Glomerular visceral epithelial cell (primary cell): ENCODE measurements around the gene XKR8.
A peak's percentile ranks its signal among the peaks of the same experiment; 100 is the strongest.

ENCODE experiments used
- DNase-seq: peaks from one replicate; pipeline ENCODE4 v3.0.0-alpha.2; 2016; ENCODE audit errors: extremely low spot score

Gene XKR8

GRCh38 chr1:27955076-27955475 is 4.7 kb upstream of the XKR8 start:
- no peak for DNase-seq

- DNase-seq: no peak
These were observed 3.0 kb upstream of the XKR8 start for GRCh38 chr1:27956761-27957160.

GRCh38 chr1:27957655-27958054 is 2.1 kb upstream of the XKR8 start:
- no peak for DNase-seq

- DNase-seq: no peak
These were observed 1.3 kb upstream of the XKR8 start for GRCh38 chr1:27958513-27958912.

GRCh38 chr1:27960762-27961645 is 1.2 kb downstream of the XKR8 start:
- no peak for DNase-seq

- no peak for DNase-seq
These were observed 2.0 kb downstream of the XKR8 start for GRCh38 chr1:27961646-27962221.

GRCh38 chr1:27963393-27963792 is 3.6 kb downstream of the XKR8 start:
- no peak for DNase-seq

- peak; percentile 34 for DNase-seq
These were observed 6.8 kb downstream of the XKR8 start for GRCh38 chr1:27966402-27967105.

- DNase-seq: no peak
These were observed 7.5 kb downstream of the XKR8 start for GRCh38 chr1:27967106-27967883.

- DNase-seq: no peak
These were observed 8.2 kb downstream of the XKR8 start for GRCh38 chr1:27967884-27968466.

- peak; percentile 77 for DNase-seq
These were observed 8.9 kb downstream of the XKR8 start for GRCh38 chr1:27968692-27969091.

- peak; percentile 46 for DNase-seq
These were observed 10.6 kb downstream of the XKR8 start for GRCh38 chr1:27970401-27970800.

GRCh38 chr1:27971674-27972073 is 11.9 kb downstream of the XKR8 start:
- no peak for DNase-seq

- no peak for DNase-seq
These were observed 12.4 kb downstream of the XKR8 start for GRCh38 chr1:27972141-27972540.

GRCh38 chr1:27973771-27974416 is 14.1 kb downstream of the XKR8 start:
- no peak for DNase-seq

GRCh38 chr1:27974417-27974781 is 14.6 kb downstream of the XKR8 start:
- no peak for DNase-seq

GRCh38 chr1:27979151-27979858 is 19.5 kb downstream of the XKR8 start:
- peak; percentile 53 for DNase-seq

- no peak for DNase-seq
These were observed 20.1 kb downstream of the XKR8 start for GRCh38 chr1:27979859-27980201.

GRCh38 chr1:27980216-27980845 is 20.6 kb downstream of the XKR8 start:
- DNase-seq: no peak

- no peak for DNase-seq
These were observed 21.4 kb downstream of the XKR8 start for GRCh38 chr1:27981145-27981544.
